HG03280 (cell line): ENCODE results near the gene RPRD2.
A peak's percentile ranks its signal among the peaks of the same experiment; 100 is the strongest.
"Not testable (repeated sequence)": the region's sequence is repeated elsewhere in the genome, so short reads cannot be mapped to it uniquely, and the experiment has no call there.

Source experiments
- ATAC-seq: cut with Tn5 transposase; IDR thresholded peaks from one replicate; pipeline ENCODE4 v1.9.1; 2021; ENCODE audit warnings: mild to moderate bottlenecking, moderate library complexity; ENCODE audit not compliant: unreplicated experiment

RPRD2 gene

DNA sequence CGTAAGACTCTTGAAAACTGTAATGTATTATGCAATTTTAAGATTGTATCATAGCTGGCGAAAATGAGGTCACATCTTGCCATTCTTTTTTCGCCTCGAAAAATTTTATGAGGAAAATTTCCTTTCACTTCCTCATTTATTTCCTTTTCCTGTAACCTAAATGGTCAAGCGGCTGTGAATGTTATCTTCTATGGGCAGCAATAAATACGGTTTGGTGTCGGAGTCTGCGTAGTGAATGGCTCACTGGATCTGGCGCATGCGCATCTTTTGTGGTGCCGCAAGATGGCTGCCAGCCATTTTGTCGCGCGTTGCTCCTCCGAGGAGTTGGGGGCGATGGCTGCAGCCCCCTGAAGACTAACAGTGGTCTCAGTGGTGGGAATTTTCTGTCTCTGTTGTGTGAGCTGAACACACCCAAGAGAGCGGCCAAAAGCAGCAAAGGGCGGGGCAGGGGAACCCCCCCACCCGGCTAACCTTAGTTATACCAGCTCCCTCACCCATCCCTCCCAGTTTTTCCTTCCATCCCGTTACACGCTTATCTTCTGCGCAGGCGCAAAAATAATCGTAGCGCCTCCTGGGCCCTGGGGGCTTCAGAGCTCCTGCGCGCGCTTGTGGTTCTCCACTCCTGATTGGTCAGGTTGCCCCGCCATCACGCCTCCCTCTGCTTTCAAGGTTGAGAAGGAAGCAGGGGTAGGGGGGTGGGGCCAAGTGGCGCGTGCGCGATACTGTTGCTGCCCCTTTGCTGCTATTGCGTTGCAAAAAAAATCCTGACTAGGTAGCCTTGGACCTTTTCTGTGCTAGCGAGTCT is at the start of gene RPRD2:
Gene RPRD2, plus strand, starts transcription at position 722 of the 805 bp plus-strand sequence. CDS start 568 bp downstream, outside the sequence.
- peak; percentile 73 for ATAC-seq

DNA sequence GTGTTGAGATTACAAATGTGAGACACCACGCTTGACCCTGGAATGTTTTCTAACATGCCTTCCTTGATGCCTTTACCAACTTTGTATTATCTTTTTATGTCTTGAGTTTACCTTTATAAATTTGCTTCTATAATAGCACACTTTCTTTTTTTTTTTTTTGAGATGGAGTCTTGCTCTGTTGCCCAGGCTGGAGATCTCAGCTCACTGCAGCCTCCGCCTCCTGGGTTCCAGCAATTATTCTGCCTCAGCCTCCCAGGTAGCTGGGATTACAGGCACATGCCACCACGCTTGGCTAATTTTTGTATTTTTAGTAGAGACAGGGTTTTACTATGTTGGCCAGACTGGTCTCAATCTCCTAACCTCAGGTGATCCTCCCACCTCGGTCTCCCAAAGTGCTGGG is 49.3 kb upstream of the RPRD2 start:
- ATAC-seq, result not testable (repeated sequence)

DNA sequence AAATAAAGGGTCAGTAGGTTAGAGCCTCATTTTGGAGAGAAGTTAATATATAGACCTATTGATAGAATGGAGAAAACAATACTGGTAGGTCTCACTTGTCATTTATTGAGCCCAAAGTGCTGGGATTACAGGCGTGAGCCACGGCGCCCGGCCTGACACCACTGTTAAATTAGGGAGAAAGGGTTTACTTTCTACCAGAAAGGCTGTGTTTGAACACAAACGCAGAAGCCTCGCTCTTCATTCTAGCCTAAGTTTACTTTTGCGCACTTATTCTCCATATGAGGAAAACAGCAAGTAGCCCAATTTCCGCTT is 43.3 kb upstream of the RPRD2 start:
- no peak for ATAC-seq

DNA sequence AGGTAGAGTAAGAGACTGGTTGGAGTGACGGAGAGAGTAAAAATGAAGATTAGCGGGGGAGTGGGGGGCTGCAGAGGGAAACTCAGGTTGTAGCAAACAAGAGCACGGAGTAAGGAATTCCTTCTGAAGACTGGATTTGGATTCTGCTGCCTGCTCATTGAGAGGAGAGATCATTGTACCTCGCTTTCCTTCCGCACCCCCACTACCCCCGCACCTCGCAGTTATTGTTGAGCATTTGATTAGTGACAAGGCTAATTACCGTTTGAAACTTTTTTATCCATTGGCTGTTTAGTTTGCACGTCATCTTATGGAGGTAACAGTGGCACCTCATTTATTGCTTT is 42.2 kb upstream of the RPRD2 start:
- ATAC-seq, result peak; percentile 11

DNA sequence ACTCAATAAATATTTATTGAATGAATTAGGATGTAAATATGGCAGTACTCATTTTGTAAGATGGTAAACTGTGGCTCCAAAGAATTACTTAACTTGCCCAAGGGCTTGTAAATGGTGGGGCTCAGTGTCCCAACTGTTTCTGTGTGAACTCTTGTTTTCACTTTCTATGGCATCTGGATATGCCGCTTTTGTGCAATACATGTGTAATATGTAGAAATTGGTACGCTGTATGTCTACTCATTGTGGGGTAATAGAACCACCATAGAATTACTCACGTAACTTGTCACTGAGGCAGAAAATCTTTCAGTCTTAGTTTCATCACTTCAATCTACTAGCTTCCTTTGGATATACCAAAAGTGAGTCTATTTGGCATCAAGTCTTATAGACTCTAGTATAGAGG is 41.6 kb upstream of the RPRD2 start:
- ATAC-seq, result no peak

GRCh38 chr1:150332651-150333290 is 31.2 kb upstream of the RPRD2 start:
- ATAC-seq, result no peak

DNA sequence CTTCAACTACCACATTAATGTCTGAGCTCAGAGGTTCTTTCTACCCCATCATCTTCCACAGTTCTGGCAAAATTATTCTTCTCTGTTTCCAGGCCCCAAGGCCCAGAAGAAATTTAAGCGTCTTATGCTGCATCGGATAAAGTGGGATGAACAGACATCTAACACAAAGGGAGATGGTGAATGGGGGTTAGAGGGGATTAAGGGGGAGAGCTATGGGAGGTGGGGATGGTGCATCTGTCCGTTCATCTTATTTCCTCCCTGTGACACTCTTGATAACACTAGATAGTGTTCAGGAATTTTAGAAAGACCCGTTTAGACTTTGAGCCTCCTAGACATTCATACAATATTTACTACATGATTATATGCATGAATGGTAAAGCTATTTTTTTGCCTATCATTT is 17.6 kb upstream of the RPRD2 start:
- no peak for ATAC-seq

- ATAC-seq, result no peak
Measured at GRCh38 chr1:150352866-150353265, 11.1 kb upstream of the RPRD2 start.

DNA sequence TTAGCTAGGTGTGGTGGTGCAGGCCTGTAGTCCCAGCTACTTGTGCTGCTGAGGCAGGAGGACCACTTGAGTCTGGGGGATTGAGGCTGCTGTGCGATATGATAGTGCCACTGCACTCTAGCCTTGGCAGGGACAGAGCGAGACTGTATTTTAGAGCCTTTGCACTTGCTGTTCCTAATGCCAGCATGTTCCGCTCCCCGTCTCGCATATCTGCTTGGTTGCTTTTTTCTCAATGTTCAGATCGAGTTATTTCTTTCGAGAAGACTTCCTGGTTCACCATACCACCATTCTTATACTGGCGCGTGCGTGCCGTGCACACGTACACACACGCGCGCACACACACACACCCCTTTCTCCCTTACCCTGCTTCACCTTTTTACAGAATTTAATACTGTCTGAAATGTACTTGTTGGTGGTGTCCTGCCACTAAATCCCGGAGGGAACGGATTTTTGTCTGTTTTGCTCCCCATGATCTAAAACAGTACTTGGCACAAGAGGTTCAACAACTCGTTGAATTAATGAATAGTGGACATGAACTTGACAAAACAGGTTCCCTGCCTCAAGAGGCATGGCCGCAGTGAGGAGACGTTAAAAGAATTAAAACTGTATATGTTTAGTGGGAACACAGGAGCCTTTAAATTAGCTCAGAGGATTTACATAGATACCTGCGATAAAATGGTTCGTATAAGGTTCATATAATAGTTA is 1.1 kb upstream of the RPRD2 start:
- ATAC-seq, result no peak

- ATAC-seq, result peak; percentile 29
Measured at GRCh38 chr1:150364231-150365003, 470 bp downstream of the RPRD2 start.

DNA sequence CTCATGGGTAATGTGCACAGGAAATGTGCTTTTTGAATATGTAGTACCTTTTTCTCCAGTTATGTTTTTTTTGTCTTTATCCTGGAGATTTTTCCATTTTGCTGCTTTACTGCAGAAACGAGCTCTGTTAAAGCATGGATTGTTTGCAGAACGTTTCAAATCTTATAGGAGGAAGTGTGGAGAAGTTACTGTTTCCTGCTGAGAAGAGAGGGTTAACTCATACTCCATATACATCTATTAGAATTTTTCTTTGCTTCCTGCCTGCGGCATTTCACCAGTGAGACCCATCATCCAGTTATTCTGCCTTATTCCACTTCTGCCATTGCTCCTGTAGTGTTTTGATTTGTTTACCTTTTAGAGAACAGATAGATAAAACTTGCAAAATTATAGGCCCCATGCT is 2.0 kb downstream of the RPRD2 start:
- ATAC-seq, result no peak

DNA sequence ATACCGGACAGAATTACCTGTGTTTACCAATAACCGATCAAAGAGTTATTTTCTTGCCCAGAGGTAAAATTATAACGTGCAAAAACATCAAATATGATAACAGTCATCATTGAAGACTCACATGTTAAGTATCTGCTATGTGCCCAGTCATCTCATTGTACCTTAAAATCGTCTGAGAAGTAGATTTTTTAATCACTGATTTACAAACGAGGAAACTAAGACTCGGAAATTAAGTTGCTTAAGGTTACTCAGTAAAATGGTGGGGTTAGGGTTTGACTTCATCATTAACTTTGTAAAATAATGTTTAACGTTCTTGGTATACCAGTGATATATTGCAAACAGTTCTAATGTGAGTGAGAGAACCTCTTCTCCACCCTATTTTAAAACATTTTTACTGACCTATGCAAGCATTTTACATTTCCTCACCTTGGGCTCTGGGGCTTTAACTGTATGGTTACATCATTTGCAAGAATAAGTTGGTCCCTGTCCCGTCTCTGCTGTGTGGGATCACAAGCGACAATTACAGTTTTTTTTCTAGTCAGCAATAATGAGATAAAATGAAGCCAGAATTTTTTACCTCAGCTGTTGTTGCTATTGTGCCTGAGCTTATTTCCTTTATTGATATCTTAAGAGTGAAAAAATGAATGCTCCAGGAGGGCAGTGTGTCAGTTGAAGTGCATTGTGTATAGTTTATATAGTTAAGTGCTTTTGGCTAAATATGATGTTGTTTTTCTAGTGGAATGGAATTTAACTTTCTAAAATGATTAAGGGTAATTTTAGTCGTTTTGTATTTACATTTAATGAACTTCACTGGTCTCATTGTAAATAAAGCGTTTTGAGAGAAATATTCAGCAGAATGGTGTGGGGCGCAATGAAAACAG is 2.7 kb downstream of the RPRD2 start:
- no peak for ATAC-seq

- no peak for ATAC-seq
Measured at GRCh38 chr1:150371110-150371509, 7.2 kb downstream of the RPRD2 start.

DNA sequence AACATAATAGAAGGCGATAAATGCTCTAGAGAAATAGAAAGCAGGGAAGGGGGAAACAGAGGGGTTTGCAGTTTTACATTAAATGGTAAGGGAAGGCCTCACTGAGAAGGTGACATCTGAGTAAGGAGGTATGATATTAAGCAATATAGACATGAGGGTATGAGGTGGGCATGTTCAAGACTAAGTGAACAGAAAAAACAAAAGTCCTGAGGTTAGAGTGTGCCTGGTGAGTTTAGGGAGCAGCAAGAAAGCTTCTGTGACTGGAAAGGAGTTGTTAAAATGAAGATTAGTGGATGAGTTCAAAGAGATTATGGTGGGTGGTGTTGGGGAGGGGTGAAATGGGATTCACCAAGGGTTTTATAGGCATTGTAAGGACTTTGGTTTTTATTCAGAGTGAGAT is 8.6 kb downstream of the RPRD2 start:
- no peak for ATAC-seq

GRCh38 chr1:150376110-150376509 is 12.2 kb downstream of the RPRD2 start:
- ATAC-seq, result no peak

GRCh38 chr1:150383631-150384324 is 19.8 kb downstream of the RPRD2 start:
- ATAC-seq, result no peak

DNA sequence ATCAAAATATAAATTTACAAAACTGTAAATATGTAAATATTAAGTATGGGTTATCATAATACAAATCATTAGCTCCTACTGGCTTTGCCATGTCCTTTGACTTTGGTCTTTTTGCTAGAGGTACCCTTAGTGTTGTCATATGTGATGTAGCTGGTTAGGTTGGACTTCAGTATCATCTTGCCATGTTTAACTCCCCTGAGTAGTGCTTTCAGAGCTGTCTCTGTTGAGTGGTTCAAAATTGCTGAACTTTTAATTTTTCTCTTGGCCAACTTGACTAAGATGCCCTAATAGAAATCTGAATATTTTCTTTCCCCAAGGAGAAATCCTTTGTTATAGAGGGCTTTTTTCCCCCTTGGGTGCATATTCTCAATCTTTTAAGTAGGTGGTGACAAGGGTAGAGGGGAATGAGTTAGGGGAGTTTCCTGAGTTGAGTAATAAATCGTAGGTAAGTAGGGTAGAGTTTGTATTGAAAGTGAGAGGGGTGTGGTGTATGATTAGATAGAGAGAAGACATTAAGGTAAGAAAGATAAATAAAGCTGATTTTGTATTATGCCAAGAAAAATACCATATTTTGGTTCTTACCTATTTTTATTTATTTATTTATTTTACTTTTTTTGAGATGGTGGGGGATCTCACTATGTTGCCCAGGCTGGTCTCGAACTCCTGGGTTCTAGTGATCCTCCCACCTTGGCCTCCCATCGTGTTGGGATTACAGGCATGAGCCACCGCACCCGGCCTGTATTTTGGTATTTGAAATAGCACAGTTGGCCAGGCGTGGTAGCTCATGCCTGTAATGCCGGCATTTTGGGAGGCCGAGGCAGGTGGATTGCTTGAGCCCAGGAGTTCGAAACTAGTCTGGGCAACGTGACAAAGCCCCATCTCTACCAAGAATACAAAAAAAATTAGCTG is 21.8 kb downstream of the RPRD2 start:
- no peak for ATAC-seq

GRCh38 chr1:150386592-150386991 is 22.6 kb downstream of the RPRD2 start:
- ATAC-seq, result no peak

DNA sequence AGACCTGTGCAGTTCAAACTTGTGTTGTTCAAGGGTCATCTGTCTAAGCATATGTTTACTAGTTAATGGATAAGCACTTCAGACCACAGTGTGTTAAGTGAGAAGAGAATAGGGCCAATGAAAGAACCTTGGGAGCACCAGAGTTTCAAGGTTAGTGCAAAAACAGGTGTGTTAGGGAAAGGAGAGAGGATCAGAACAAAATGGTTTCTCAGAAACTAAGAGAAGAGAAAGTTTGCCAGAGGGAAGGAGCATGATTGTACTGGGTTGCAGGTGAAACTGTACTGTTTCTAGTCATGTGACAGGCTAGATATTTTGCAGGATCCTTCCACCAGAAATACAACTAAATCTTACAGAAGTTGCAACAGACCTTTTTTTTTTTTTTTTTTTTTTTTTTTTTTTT is 23.3 kb downstream of the RPRD2 start:
- no peak for ATAC-seq
